Activated T-helper 2 cell treated with anti-CD3 and anti-CD28 coated beads, Interferon-gamma antibody, Interleukin-2, Interleukin-4, amounts not matched to agents 10 μg/mL and 5 μg/mL and 100 μg/mL, durations not matched to agents 14 hours and 24 hours and 36 hours (primary cell): Measurements from ENCODE around the gene SCAMP1. TPM values are rescaled to one million over a fixed set of nuclear protein-coding genes. Genes with fewer than 3 reads are reported as not detected.
"Not testable (repeated sequence)": the region's sequence is repeated elsewhere in the genome, so short reads cannot be mapped to it uniquely, and the experiment has no call there.

Experiments used
- DNase-seq: peaks from one replicate; pipeline ENCODE4 v3.0.0; 2021; ENCODE audit warnings: low spot score
- H3K27ac Mint-ChIP-seq: one replicate; pipeline ENCODE4 v1.8.0; 2021; ENCODE audit warnings: mixed read lengths
- H3K27me3 Mint-ChIP-seq: one replicate; pipeline ENCODE4 v1.8.0; 2021; ENCODE audit warnings: low read depth, mixed read lengths
- H3K36me3 Mint-ChIP-seq: one replicate; pipeline ENCODE4 v1.8.0; 2021; ENCODE audit warnings: low read depth, mixed read lengths
- H3K4me1 Mint-ChIP-seq: one replicate; pipeline ENCODE4 v1.8.0; 2021; ENCODE audit warnings: low read depth, mixed read lengths
- H3K4me3 Mint-ChIP-seq: one replicate; pipeline ENCODE4 v1.8.0; 2021; ENCODE audit warnings: low read depth, mild to moderate bottlenecking, moderate library complexity, mixed read lengths
- H3K9me3 Mint-ChIP-seq: one replicate; pipeline ENCODE4 v1.8.0; 2021; ENCODE audit warnings: mixed read lengths
- intact Hi-C: fragments of 100-400 bp; cut with micrococcal nuclease; formaldehyde crosslinking; loops from one replicate; pipeline ENCODE4 v1.15.1; 2023
- total RNA-seq: library from RNA; stranded (reverse); gene quantifications from 2 replicates; pipeline ENCODE4 v1.2.3, GENCODE V29; 2022

The SCAMP1 gene
- total RNA-seq, 1 donor from 2014 or later: 17.1 TPM

DNA sequence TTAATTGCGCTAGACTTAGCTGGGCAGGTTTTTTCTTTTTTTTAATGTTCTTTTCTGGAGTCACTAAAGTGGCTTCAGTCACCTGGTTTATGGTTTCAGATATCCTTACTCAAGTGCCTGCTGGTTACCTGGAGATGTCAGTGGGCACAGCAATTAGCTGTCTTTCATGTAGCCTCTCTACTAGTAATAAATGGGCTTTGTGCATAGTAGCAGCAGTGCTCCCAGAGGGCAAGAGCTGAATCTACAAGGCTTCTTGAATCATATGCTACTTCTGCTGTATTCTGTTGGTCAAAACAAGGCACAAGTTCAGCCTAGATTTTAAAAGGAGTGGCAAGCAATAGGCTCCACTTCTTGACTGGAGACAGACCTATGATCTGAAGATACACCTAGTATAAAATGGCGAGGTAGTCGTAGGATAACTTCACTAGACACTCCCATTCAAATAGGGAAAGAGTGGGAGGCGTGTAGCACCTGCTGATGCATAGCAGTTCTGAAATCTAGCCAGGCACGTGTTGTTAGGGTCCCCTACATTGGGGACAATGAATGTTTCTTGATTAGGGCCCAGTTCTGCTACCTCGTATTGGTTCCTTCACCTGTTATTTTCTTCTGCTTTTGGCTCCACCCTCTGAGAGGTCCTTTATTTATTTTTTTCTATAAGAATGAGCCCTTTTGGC is 7.0 kb downstream of the SCAMP1 start:
- H3K27ac Mint-ChIP-seq: no peak overlapping the region
- intact Hi-C loops: no loop called here
- DNase-seq: no peak
- H3K9me3 Mint-ChIP-seq: no peaks in the 10 kb centered on the region
- peaks cover 3% of the 10 kb centered on the region for H3K36me3 Mint-ChIP-seq
- H3K27me3 Mint-ChIP-seq: no peaks in the 10 kb centered on the region
- no peak overlapping the region for H3K4me3 Mint-ChIP-seq
- H3K4me1 Mint-ChIP-seq: peaks cover 5% of the 10 kb centered on the region

DNA sequence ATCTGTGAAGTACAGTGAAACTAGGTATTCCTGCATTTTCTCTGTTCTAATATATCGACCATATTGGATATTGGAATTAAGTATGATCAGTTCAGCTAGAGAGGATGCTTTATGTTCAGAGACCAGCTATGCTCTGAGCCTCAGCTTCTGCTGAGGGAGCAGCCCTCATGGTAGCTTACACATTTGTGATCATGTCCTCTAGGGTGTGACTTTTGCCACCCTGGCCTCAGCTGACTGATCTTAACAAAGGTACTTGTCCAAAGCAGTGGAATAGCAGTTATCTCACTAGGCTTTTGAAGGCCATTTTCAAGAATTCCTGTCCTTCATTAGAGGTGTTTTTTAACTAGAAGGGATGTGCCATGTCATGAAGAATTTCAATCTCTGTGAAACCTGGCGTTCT is 9.3 kb downstream of the SCAMP1 start:
- H3K27me3 Mint-ChIP-seq: no peaks in the 10 kb centered on the region
- H3K4me1 Mint-ChIP-seq: peaks cover 4% of the 10 kb centered on the region
- peaks cover 3% of the 10 kb centered on the region for H3K36me3 Mint-ChIP-seq
- no peak for DNase-seq
- no peaks in the 10 kb centered on the region for H3K9me3 Mint-ChIP-seq
- H3K27ac Mint-ChIP-seq: no peak overlapping the region
- H3K4me3 Mint-ChIP-seq: no peak overlapping the region
- intact Hi-C loops: no loop called here

DNA sequence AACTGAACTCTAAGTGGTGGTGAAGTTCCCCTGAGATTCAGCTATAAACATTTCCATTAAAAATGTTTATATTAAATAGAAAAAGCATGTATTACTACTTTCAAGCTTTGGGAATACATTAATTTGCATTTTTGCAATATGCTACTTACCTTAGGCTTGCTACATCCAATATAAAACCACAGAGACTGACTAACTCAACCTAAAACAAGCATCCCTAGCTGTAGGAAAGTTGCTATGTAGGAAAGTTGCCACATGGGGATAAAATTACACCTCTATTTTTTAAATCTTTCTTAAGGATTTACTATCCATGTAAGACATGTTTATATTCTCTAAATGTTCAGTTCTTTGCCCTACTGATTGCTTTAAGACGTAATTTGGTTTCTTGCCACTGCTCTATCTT is 12.8 kb downstream of the SCAMP1 start:
- Mint-ChIP-seq H3K27ac (no peak overlapping the region), H3K4me1 (peaks cover 7% of the 10 kb centered on the region), H3K36me3 (no peaks in the 10 kb centered on the region), H3K9me3 (no peaks in the 10 kb centered on the region), H3K4me3 (no peak overlapping the region), H3K27me3 (no peaks in the 10 kb centered on the region)
- intact Hi-C loops: no loop called here
- no peak for DNase-seq

DNA sequence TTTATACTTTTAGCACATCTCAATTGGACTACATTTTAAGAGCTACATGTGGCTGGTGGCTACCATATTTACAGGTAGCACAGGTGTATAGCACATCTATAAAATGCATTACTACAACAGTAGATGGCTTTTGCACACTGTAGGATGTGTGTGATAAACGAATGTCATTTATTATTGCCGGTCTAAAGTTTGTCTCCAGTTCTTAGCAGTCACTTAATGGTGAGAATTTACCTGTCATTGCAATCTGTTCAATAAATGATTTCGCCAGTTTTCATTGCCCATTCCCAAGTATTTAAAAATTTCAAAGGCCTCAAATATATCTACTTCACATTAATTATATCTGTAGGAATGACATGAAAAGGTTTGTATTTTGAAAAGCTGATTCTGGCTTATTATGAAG is 15.9 kb downstream of the SCAMP1 start:
- H3K9me3 Mint-ChIP-seq: no peaks in the 10 kb centered on the region
- intact Hi-C loops: no loop called here
- no peak for DNase-seq
- H3K36me3 Mint-ChIP-seq: no peaks in the 10 kb centered on the region
- no peak overlapping the region for H3K4me3 Mint-ChIP-seq
- H3K27me3 Mint-ChIP-seq: no peaks in the 10 kb centered on the region
- H3K27ac Mint-ChIP-seq: no peak overlapping the region
- H3K4me1 Mint-ChIP-seq: peaks cover 6% of the 10 kb centered on the region

DNA sequence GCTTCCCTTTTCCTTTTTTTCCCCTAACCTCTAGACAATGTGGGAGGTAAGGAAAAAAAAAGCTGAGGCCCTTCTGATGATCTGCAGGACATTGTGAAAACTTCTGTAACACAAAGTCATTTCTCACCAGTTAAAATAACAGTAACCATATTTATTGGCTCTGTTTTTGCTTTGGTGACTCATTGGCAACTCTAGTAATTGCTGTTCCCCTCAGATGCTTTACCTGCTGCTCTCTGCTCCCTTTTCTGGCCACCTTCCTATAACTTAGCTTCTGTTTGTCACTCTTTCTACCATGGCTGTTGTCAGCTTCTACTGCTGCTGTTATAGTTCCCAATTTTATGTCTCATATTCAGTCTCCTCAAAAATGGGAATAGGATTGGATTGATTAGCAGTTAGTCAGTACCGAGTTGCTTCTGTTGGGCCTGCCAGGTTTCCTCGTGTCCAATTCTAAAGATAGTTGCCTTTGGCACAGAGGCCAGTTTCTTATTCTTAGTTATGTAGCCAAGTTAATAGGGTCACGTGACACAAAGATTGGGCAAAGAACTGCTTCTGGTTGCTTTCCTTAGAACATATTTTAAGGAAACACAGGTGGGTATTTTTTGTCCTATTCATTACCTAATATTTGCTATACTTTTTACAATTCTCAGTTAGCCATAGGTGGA is 16.8 kb downstream of the SCAMP1 start:
- Mint-ChIP-seq H3K27ac (no peak overlapping the region), H3K27me3 (no peaks in the 10 kb centered on the region), H3K4me1 (peaks cover 6% of the 10 kb centered on the region), H3K9me3 (no peaks in the 10 kb centered on the region), H3K36me3 (no peaks in the 10 kb centered on the region), H3K4me3 (no peak overlapping the region)
- intact Hi-C loops: no loop called here
- DNase-seq: no peak

DNA sequence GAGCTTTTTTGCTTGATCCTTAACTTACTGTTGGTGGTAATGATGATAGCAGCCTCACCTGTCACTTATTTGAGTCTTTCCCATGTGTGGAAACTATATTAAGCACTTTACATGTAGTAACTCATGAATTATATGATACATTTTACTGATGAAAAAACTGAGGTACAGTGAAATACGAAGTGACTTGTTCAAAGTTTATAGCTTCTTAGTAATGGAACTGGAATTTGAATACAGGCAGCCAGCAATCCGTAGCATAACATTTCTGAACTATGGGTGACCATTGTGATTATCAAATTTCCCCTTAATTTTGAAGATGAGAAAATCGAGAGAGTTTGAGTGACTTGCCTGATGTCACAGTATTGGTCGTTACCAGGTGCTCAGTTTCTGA is 17.3 kb downstream of the SCAMP1 start:
- Mint-ChIP-seq H3K9me3 (no peaks in the 10 kb centered on the region), H3K27me3 (no peaks in the 10 kb centered on the region), H3K4me1 (peaks cover 6% of the 10 kb centered on the region), H3K4me3 (no peak overlapping the region), H3K27ac (no peak overlapping the region), H3K36me3 (no peaks in the 10 kb centered on the region)
- intact Hi-C loops: no loop called here
- no peak for DNase-seq

DNA sequence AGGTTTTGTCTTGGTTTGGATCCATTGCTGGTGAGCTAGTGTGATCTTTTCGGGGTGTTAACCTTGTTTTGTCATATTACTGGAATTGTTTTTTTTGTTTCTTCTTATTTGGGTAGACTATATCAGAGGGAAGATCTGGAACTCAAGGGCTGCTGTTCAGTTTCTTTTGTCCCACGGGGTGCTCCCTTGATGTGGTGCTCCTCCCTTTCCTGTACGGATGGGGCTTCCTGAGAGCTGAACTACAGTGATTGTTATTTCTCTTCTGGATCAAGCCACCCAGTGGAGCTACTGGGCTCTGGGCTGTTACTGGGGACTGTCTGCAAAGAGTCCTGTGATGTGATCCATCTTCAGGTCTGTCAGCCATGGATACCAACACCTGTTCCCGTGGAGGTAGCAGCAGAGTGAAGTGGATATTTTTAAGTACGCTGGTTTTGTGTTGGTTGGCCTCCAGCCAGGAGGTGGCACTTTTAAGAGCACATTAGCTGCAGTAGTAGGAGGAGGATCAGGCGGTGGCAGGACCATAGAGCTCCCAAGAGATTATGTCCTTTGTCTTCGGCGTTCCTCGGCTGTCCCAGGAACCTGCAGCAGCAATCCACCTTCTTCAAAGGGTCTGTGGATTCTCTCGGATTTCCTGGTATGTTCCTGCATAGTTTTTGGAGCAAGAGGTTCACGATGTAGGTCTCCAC is 27.2 kb downstream of the SCAMP1 start:
- Mint-ChIP-seq H3K27ac (no peak overlapping the region), H3K4me3 (no peak overlapping the region), H3K9me3 (peaks cover 49% of the 10 kb centered on the region), H3K4me1 (no peaks in the 10 kb centered on the region), H3K36me3 (peaks cover 57% of the 10 kb centered on the region), H3K27me3 (no peaks in the 10 kb centered on the region)
- intact Hi-C loops: no loop called here
- no peak for DNase-seq

DNA sequence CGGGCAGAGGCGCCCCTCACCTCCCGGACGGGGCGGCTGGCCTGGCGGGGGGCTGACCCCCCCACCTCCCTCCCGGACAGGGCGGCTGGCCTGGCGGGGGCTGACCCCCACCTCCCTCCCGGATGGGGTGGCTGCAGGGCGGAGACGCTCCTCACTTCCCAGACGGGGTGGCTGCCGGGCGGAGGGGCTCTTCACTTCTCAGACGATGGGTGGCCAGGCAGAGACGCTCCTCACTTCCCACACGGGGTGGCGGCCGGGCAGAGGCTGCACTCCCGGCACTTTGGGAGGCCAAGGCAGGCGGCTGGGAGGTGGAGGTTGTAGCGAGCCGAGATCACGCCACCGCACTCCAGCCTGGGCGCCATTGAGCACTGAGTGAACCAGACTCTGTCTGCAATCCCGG is 30.9 kb downstream of the SCAMP1 start:
- intact Hi-C loops, DNase-seq, H3K27ac Mint-ChIP-seq, H3K27me3 Mint-ChIP-seq, H3K4me3 Mint-ChIP-seq, H3K4me1 Mint-ChIP-seq: not testable (repeated sequence)
- Mint-ChIP-seq H3K9me3 (peaks cover 22% of the 10 kb centered on the region), H3K36me3 (peaks cover 29% of the 10 kb centered on the region)

DNA sequence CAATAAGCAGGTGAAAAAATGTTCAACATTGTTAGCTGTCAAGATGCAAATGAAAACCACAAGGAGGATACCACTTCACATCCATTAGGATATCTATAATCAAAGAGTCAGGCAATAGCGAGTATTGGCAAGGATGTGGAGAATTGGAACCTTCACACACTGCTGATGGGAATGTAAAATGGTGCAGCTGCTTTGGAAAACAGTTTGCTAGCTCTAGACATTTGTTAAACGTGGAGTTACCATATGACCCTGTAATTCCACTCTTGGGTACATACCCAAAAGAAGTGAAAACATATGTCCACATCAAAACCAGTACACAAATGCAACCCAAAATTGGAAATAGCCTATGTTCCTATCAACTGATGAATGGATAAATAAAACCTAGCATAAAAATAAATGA is 37.4 kb downstream of the SCAMP1 start:
- H3K4me1 Mint-ChIP-seq: no peaks in the 10 kb centered on the region
- intact Hi-C loops: no loop called here
- no peak for DNase-seq
- peaks cover 12% of the 10 kb centered on the region for H3K9me3 Mint-ChIP-seq
- H3K27ac Mint-ChIP-seq: no peak overlapping the region
- peaks cover 3% of the 10 kb centered on the region for H3K36me3 Mint-ChIP-seq
- H3K4me3 Mint-ChIP-seq: no peak overlapping the region
- no peaks in the 10 kb centered on the region for H3K27me3 Mint-ChIP-seq

DNA sequence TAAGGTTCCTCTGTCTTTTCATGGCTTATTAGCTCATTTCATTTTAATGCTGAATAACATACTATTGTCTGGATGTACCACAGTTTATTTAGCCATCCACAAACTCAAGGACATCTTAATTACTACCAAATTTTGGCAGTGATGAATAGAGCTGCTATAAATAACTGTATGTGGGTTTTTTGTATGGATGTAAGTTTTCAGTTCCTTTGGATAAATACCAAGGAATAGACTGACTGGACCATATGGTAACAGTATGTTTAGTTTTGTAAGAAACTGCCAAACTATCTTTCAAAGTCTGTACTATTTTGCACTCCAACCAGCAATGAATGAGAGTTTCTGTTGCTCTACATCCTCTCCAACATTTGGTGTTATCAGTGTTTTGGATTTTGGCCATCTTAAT is 38.7 kb downstream of the SCAMP1 start:
- peaks cover 3% of the 10 kb centered on the region for H3K36me3 Mint-ChIP-seq
- H3K9me3 Mint-ChIP-seq: peaks cover 12% of the 10 kb centered on the region
- H3K27me3 Mint-ChIP-seq: no peaks in the 10 kb centered on the region
- DNase-seq: no peak
- H3K4me1 Mint-ChIP-seq: no peaks in the 10 kb centered on the region
- no peak overlapping the region for H3K27ac Mint-ChIP-seq
- H3K4me3 Mint-ChIP-seq: no peak overlapping the region
- intact Hi-C loops: no loop called here

DNA sequence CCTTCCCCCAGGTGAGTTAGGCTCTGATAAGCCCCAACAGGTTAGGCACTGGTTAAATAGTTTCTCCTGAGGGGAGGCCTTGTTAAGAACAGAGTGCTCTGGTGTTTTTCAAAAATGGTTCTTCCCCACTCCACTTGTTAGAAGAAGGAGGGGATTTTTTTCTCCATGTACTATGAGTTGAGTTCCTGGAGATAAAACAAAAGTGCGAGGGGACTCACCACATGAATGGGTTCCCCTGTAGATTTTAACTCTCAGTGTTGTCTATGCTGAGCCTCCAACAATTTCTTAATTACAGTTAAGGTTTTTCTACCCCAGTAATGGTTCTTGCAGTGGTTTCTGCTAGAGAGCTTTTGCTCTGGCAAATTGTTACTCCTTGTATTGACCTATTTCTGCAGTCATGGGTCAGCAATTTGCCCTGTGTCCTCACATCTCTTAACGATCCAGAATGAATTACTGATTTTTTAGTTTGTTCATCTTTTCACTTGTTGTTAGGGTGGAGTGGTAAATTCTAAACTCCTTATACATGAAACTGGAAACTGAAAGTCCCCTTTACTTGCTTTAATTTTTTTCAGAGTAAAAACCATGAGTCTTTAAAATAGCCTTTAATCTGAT is 44.4 kb downstream of the SCAMP1 start:
- Mint-ChIP-seq H3K36me3 (no peaks in the 10 kb centered on the region), H3K4me3 (no peak overlapping the region), H3K9me3 (peaks cover 12% of the 10 kb centered on the region), H3K27ac (peak overlapping the region; percentile 52), H3K27me3 (no peaks in the 10 kb centered on the region), H3K4me1 (peaks cover 29% of the 10 kb centered on the region)
- intact Hi-C loops: no loop called here
- DNase-seq: no peak

DNA sequence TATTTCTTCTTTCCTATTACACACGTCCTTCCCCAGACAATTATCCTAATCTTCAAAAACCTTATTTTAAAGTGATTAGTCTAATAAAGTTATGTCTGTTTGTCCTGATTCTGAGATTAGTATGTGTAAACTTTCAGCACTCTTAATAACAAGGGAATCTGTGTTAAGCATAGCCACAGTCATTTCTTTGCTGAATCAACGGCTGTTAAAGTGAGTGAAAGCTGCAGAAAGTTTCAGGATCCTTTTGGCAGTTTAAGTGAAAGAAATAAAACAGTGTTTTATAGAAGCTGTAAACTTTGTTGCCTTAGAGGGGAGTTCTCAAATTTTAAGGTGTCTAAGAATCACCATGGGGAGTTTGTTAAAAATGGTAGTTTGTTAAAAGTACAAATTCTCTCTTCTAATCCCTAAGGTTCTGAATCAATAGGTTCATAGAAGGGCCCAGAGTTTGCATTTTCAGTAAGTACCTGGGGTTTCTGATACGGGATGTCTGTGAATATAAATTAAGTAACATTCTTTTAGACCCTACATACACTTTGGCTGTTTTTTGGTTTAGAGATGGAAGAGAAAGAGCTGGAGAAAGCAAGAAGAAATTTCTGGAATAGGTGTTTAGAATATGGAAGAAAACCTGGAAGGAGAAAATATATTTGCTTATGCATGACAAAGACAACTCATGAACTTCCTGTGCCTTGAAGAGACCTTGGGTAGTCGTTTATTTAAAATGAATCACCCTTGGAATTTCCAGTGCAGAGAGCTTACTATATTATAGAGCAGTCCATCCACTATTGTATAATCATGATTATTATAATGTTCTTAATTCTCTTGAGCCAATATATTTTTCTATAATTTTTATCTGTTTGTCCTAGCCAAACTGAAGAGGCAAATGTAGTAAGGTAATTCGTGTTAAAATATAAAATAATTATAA is 45.7 kb downstream of the SCAMP1 start:
- no peak for DNase-seq
- H3K27ac Mint-ChIP-seq: peak overlapping the region; percentile 44
- no peaks in the 10 kb centered on the region for H3K27me3 Mint-ChIP-seq
- H3K4me1 Mint-ChIP-seq: peaks cover 29% of the 10 kb centered on the region
- no peak overlapping the region for H3K4me3 Mint-ChIP-seq
- H3K9me3 Mint-ChIP-seq: peaks cover 4% of the 10 kb centered on the region
- intact Hi-C loops: no loop called here
- H3K36me3 Mint-ChIP-seq: no peaks in the 10 kb centered on the region
